Mesodermal cell (in vitro differentiated cells): ENCODE results near the gene CUEDC1.

Experiments
- H3K27ac ChIP-seq: 2 replicates; pipeline ENCODE4 v1.7.0; 2013; ENCODE audit warnings: mild to moderate bottlenecking, low read depth, low read length, moderate library complexity; ENCODE audit not compliant: severe bottlenecking
- H3K36me3 ChIP-seq: 2 replicates; pipeline ENCODE4 v1.7.1; 2013; ENCODE audit warnings: mild to moderate bottlenecking, low read length, moderate library complexity; ENCODE audit not compliant: control insufficient read depth, insufficient read depth
- H3K4me1 ChIP-seq: one replicate; pipeline ENCODE4 v1.7.1; 2013; ENCODE audit warnings: mild to moderate bottlenecking, low read length; ENCODE audit not compliant: insufficient read depth, control insufficient read depth, poor library complexity, severe bottlenecking
- H3K4me3 ChIP-seq: 2 replicates; pipeline ENCODE4 v1.7.0; 2013; ENCODE audit warnings: low read length, control low read depth, mild to moderate bottlenecking; ENCODE audit not compliant: insufficient read depth, poor library complexity, severe bottlenecking; ENCODE audit errors: extremely low read depth
- H3K9me3 ChIP-seq: 2 replicates; pipeline ENCODE4 v1.7.1; 2013; ENCODE audit warnings: mild to moderate bottlenecking, low read length, moderate library complexity; ENCODE audit not compliant: control insufficient read depth
- WGBS, 2 experiments: methylation state at CpG; one replicate each; pipeline ENCODE4 v1.1.5; 2013; ENCODE audit warnings: missing lambda C conversion rate in 2 of 2; ENCODE audit not compliant: insufficient coverage in 2 of 2; 5-methylcytosine and 5-hydroxymethylcytosine counted together

The CUEDC1 gene

DNA sequence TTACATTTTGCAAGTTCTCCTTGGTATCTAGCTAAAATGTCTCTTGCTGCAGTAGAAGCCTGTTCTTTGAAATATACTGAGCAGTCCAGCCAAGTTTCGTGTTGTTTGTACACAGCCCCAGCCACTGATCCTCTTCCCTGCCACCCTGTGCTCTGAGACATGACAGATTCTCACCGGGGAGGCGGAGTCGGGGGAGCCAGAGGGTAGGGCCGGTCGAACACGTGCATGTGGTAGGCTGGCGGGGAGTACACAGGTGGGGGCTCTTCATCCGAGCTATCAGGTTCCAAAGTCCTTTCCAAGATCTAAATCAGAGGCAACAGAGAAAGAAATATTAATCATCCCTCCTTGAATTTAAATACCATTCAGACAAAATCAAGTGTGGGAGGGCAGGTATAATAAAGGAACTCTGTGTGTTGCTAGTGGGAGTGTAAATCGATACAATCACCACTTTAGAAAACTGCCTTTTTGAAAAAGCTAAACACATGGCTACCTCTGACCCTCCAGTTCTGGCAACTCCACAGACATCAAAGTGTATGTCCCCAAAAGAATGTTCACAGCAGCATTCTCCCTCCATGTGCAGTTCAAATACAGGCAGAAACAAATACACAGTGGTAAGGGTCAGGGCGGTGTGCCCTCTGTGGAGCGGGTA, 75.7 kb downstream of the CUEDC1 start:
- peak overlapping the region; percentile 94 for H3K27ac ChIP-seq
- WGBS, 2 experiments, result 53% methylated on average over 4 to 6 of the region's 12 CpGs
- H3K4me1 ChIP-seq, result peaks cover 71% of the 10 kb centered on the region
- peaks cover 34% of the 10 kb centered on the region for H3K36me3 ChIP-seq
- H3K9me3 ChIP-seq, result peaks cover 9% of the 10 kb centered on the region
- no peak overlapping the region for H3K4me3 ChIP-seq

GRCh38 chr17:57877803-57878377, 77.3 kb downstream of the CUEDC1 start:
- Histone ChIP-seq H3K4me3 (no peak overlapping the region), H3K9me3 (peaks cover 5% of the 10 kb centered on the region), H3K36me3 (peaks cover 21% of the 10 kb centered on the region), H3K4me1 (peaks cover 87% of the 10 kb centered on the region), H3K27ac (peak overlapping the region; percentile 69)
- WGBS, 2 experiments, result 84 to 86% methylated on average over 5 to 6 of the region's 9 CpGs

- peaks cover 84% of the 10 kb centered on the region for H3K4me1 ChIP-seq
- H3K36me3 ChIP-seq, result peaks cover 23% of the 10 kb centered on the region
- H3K27ac ChIP-seq, result peak overlapping the region; percentile 99
- H3K4me3 ChIP-seq, result no peak overlapping the region
- 83% methylated on average over 2 of the region's 2 CpGs for WGBS, 2 experiments
- H3K9me3 ChIP-seq, result no peaks in the 10 kb centered on the region
These were observed 78.4 kb downstream of the CUEDC1 start for GRCh38 chr17:57876866-57877237.

- Histone ChIP-seq H3K27ac (peak overlapping the region; percentile 99), H3K4me1 (peaks cover 80% of the 10 kb centered on the region), H3K4me3 (no peak overlapping the region), H3K36me3 (peaks cover 27% of the 10 kb centered on the region), H3K9me3 (no peaks in the 10 kb centered on the region)
- 63 to 64% methylated on average over 13 to 14 of the region's 15 CpGs for WGBS, 2 experiments
These were observed 79.0 kb downstream of the CUEDC1 start for GRCh38 chr17:57876023-57876865.

DNA sequence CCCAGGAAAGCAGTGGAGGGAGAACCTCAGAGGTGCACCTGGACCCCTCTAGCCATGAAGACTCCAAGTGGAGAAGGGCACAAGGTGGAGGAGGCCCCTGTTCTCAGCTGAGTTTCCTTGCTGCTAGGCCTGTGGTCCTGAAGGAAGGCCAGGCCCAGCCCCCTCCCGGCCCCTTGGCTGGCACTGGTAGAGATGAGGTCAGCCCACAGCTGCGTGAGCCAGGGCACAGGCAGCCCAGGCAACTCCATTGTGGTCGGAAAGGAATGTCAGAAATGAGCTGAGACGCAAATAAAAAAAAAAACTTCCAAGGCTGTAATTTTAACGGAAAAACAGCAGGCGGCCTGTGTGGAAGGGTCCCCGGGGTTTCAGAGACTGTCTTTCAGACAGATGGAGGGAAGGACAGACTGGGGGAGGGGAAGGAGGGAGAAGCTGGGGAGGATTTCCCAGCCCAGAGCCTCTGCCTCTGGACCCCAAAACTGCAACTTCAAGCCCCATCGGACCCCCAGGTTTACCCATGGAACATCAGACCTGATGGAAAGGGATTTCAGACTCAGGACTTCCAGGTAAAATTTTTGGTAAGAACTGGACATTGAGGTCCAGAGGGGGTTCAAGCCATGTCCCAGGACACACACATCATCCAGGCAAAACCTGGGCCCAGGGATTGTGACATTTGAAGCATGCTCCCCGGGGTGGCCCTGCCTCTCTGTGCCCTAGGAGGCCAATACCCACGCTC, 79.8 kb downstream of the CUEDC1 start:
- peak overlapping the region; percentile 99 for H3K27ac ChIP-seq
- no peaks in the 10 kb centered on the region for H3K9me3 ChIP-seq
- peak overlapping the region; percentile 8 for H3K4me3 ChIP-seq
- peaks cover 35% of the 10 kb centered on the region for H3K36me3 ChIP-seq
- 14% methylated on average over 9 of the region's 10 CpGs for WGBS, 2 experiments
- H3K4me1 ChIP-seq, result peaks cover 80% of the 10 kb centered on the region

DNA sequence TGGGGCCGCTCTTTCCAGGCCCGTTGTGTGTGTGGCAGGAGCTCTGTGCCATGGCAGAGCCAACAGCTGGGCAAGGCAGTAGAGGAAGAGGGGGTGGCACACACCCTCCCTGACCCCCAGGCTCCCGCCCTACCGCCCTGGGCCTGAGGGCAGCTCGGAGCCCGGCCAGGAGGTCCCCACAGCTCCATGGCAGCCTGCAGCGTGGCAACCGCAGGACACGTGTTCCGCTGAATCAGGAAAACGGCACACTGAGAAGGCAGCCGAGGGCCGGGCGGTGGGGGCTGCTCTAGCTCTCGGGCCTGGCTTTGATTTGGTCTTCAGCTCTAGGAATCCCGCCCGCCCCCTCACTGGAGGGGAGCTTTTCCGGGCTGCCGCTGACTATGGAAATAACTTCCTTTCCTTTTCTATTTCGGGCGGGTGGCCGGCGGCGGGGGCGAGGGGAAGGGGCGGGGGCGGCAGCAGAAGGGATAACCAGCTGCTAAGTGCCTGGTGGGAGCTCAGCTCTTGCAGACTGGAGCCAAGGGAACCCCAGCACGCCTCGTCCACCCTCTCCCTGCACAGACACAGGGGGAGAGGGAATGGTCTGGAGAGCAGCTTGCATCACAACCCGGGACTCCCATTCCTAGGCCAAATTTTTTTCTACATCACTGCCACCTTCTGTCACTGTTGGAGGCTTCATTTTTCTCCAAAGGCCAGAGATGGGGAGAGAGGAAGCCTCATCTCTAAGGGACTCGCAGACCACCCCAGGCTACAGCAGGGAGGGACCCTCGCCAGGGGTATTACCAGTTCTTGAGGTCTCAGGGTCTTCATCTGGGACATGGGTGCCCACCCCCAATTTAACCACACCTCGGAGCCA, 80.5 kb downstream of the CUEDC1 start:
- WGBS, 2 experiments, result 7 to 15% methylated on average over 13 to 14 of the region's 33 CpGs
- Histone ChIP-seq H3K9me3 (no peaks in the 10 kb centered on the region), H3K4me1 (peaks cover 79% of the 10 kb centered on the region), H3K27ac (peak overlapping the region; percentile 99), H3K36me3 (peaks cover 32% of the 10 kb centered on the region), H3K4me3 (peak overlapping the region; percentile 8)

- 42 to 53% methylated on average over 5 to 7 of the region's 7 CpGs for WGBS, 2 experiments
- Histone ChIP-seq H3K9me3 (no peaks in the 10 kb centered on the region), H3K27ac (peak overlapping the region; percentile 99), H3K4me1 (peaks cover 80% of the 10 kb centered on the region), H3K4me3 (no peak overlapping the region), H3K36me3 (peaks cover 32% of the 10 kb centered on the region)
These were observed 81.2 kb downstream of the CUEDC1 start for GRCh38 chr17:57874058-57874419.

DNA sequence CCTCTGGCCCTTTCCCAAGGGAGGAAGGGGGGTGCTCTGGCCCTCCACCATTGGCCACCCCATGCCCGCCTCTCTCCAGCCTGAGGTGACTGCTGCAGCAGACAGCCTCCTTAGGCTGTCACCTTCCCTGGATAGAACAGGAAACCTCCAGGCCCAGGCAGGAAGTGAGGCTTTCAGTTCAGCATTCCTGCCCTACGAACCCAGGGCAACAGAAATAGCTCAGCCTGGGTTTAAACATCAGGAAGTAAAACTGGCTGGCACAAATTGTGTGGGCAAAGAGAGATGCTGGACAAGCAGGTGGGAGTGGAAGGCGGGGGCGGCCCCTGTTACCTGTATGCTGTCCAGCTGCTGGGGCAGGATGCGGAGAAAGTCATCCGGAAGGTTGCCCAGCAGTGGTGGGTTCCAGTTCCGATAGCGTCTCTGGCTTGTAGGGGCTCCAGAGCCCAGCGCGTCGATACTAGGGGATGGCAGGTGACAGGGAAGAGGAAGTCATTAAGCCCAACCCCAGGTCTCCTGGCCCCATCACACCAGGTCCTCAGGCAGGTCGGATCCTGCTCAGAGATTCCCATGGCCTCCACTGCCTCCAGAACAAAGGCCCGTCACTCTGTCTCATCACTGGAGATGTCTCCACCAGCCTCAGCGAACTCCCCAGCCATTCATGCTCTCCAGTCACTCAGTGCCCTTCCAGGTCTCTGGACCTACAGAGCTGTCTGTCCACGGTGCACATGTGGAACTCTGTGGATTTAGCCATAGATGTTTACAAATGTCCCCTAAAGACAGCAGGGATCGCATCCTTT, 81.8 kb downstream of the CUEDC1 start:
- H3K4me3 ChIP-seq, result no peak overlapping the region
- H3K4me1 ChIP-seq, result peaks cover 85% of the 10 kb centered on the region
- H3K36me3 ChIP-seq, result peaks cover 32% of the 10 kb centered on the region
- H3K9me3 ChIP-seq, result no peaks in the 10 kb centered on the region
- WGBS, 2 experiments, result 93% methylated on average over 10 to 15 of the region's 16 CpGs
- peak overlapping the region; percentile 99 for H3K27ac ChIP-seq

- Histone ChIP-seq H3K36me3 (peaks cover 32% of the 10 kb centered on the region), H3K4me1 (peaks cover 85% of the 10 kb centered on the region), H3K4me3 (no peak overlapping the region), H3K9me3 (no peaks in the 10 kb centered on the region), H3K27ac (no peak overlapping the region)
- 96% methylated on average over 11 to 12 of the region's 14 CpGs for WGBS, 2 experiments
These were observed 82.7 kb downstream of the CUEDC1 start for GRCh38 chr17:57872536-57872935.
